Calu3 (cell line): Measurements from ENCODE around the gene C6orf15. TPM values are rescaled to one million over a fixed set of nuclear protein-coding genes. Genes with fewer than 3 reads are reported as not detected.
A peak's percentile ranks its signal among the peaks of the same experiment; 100 is the strongest.

Source experiments
- BruUV-seq: library from RNA; stranded (reverse); fragments of 400-500 nt; replicated peaks from 2 replicates; lab custom pipeline; 2021; lab: Mats Ljungman, UMichigan
- CTCF ChIA-PET: fragments of 300-600 bp; sonication (Branson Sonifier 250); formaldehyde crosslinking; loops from one replicate; lab custom pipeline; 2022; ENCODE audit warnings: antibody characterized with exemption; lab: Charles Lee
- DNase-seq: peaks from one replicate; pipeline ENCODE4 v3.0.0; 2022
- H3K27ac Mint-ChIP-seq: one replicate; pipeline ENCODE4 v1.8.0; 2022; ENCODE audit warnings: mixed read lengths; ENCODE audit not compliant: unreplicated experiment
- H3K27me3 Mint-ChIP-seq: one replicate; pipeline ENCODE4 v1.8.0; 2022; ENCODE audit warnings: mixed read lengths; ENCODE audit not compliant: unreplicated experiment
- H3K36me3 Mint-ChIP-seq: one replicate; pipeline ENCODE4 v1.8.0; 2022; ENCODE audit warnings: mild to moderate bottlenecking, moderate library complexity, mixed read lengths; ENCODE audit not compliant: insufficient read depth, unreplicated experiment
- H3K4me1 Mint-ChIP-seq: one replicate; pipeline ENCODE4 v1.8.0; 2022; ENCODE audit warnings: mild to moderate bottlenecking, low read depth, mixed read lengths; ENCODE audit not compliant: unreplicated experiment
- H3K4me3 Mint-ChIP-seq: one replicate; pipeline ENCODE4 v1.8.0; 2022; ENCODE audit warnings: mild to moderate bottlenecking, low read depth, moderate library complexity, mixed read lengths; ENCODE audit not compliant: unreplicated experiment
- H3K9me3 Mint-ChIP-seq: one replicate; pipeline ENCODE4 v1.8.0; 2022; ENCODE audit warnings: low read depth, mixed read lengths; ENCODE audit not compliant: unreplicated experiment
- CTCF ChIP-seq: fragments of 200-600 bp; IDR thresholded peaks from one replicate; pipeline ENCODE4 v1.8.0; 2022; ENCODE audit warnings: antibody characterized with exemption; ENCODE audit not compliant: unreplicated experiment
- intact Hi-C: fragments of 100-400 bp; cut with micrococcal nuclease; formaldehyde crosslinking; loops from one replicate; pipeline ENCODE4 v1.10.0; 2022; ENCODE audit not compliant: unreplicated experiment
- total RNA-seq: library from RNA; stranded (reverse); gene quantifications from 2 replicates; pipeline ENCODE4 v1.2.3, GENCODE V29; 2022

Gene C6orf15
- total RNA-seq, 1 experiment from 2014 or later = not detected

- DNase-seq = no peak
- Mint-ChIP-seq H3K27me3 (no peaks in the 10 kb centered on the region), H3K4me1 (peaks cover 17% of the 10 kb centered on the region), H3K36me3 (peaks cover 17% of the 10 kb centered on the region), H3K9me3 (no peaks in the 10 kb centered on the region), H3K27ac (no peak overlapping the region), H3K4me3 (no peak overlapping the region)
- intact Hi-C loops = no loop called here
- BruUV-seq = no TSS peak
- CTCF ChIA-PET = interaction anchor here (0.6 to 1.6 kb wide), 6 partner anchors 17 to 679 kb away, joined by 3 to 7 read pairs (median 4); partner anchors contain the start of gene PSORS1C1
- TF ChIP-seq CTCF = no peak
These were observed 19.2 kb upstream of the C6orf15 start for GRCh38 chr6:31131595-31131994.

DNA sequence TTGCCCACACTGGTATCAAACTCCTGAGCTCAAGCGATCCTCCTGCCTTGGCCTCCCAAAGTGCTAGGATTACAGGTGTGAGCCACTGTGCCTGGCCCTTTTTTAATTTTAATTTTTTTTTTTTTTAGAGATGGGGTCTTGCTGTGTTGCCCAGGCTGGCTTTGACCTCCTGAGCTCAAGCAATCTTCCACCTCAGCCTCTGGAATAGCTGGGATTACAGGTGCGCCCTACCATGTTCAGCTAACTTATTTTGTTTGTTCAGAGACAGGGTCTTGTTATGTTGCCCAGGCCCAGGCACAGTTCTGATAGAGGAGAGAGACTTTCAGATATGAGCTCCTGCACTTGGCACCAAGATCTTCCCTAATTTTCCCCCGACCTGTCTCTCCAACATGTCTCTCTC lies 18.4 kb upstream of the C6orf15 start:
- no peaks in the 10 kb centered on the region for H3K9me3 Mint-ChIP-seq
- CTCF ChIA-PET = interaction anchor here (0.7 to 2.8 kb wide), 4 partner anchors 44 to 71 kb away, joined by 3 to 11 read pairs (median 3); no protein-coding TSS in a partner anchor
- intact Hi-C loops = no loop called here
- no peak overlapping the region for H3K4me3 Mint-ChIP-seq
- H3K27me3 Mint-ChIP-seq = no peaks in the 10 kb centered on the region
- no TSS peak for BruUV-seq
- no peak for DNase-seq
- H3K4me1 Mint-ChIP-seq = peaks cover 26% of the 10 kb centered on the region
- TF ChIP-seq CTCF = no peak
- H3K36me3 Mint-ChIP-seq = peaks cover 24% of the 10 kb centered on the region
- H3K27ac Mint-ChIP-seq = no peak overlapping the region

DNA sequence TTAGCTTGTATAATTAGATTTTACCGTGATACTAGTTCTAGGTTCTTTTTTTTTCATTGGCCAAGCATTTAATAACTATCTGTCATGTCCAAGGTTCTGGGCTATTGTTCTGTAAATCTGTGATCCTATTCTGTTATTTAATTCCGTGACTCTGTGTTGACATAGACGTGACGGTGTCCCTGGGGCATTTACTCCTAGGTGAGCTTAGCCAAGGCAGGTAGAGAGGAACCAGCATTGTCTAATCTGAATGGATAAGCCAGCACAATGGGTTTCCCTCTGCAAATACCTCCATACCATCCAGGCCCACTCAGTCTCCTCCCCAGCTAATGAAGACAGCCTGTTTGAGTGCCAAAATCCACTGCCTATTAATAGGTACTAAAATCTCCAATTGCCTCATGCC lies 16.8 kb upstream of the C6orf15 start:
- no peak for DNase-seq
- H3K9me3 Mint-ChIP-seq = no peaks in the 10 kb centered on the region
- CTCF ChIA-PET = interaction anchor here (0.7 to 2.8 kb wide), 6 partner anchors 14 to 63 kb away, joined by 3 to 11 read pairs (median 4); partner anchors contain the start of gene PSORS1C1
- H3K27me3 Mint-ChIP-seq = no peaks in the 10 kb centered on the region
- peaks cover 41% of the 10 kb centered on the region for H3K4me1 Mint-ChIP-seq
- no peak overlapping the region for H3K4me3 Mint-ChIP-seq
- intact Hi-C loops = loop anchor here (2.0 to 5.0 kb wide), 2 partner anchors 42 to 212 kb away; no protein-coding TSS in a partner anchor
- H3K36me3 Mint-ChIP-seq = peaks cover 29% of the 10 kb centered on the region
- H3K27ac Mint-ChIP-seq = no peak overlapping the region
- no TSS peak for BruUV-seq
- TF ChIP-seq CTCF = no peak

- intact Hi-C loops = loop anchor here (2.0 to 5.0 kb wide), 2 partner anchors 41 to 211 kb away; no protein-coding TSS in a partner anchor
- CTCF ChIA-PET = interaction anchor here (0.7 to 2.8 kb wide), 5 partner anchors 13 to 64 kb away, joined by 3 to 11 read pairs (median 4); partner anchors contain the start of gene PSORS1C1
These were observed 15.8 kb upstream of the C6orf15 start for GRCh38 chr6:31128093-31128676.

More at GRCh38 chr6:31128093-31128676, 15.8 kb upstream of the C6orf15 start:
- peak; percentile 99 for TF ChIP-seq CTCF
- Mint-ChIP-seq H3K4me1 (peaks cover 50% of the 10 kb centered on the region), H3K9me3 (no peaks in the 10 kb centered on the region), H3K36me3 (peaks cover 33% of the 10 kb centered on the region), H3K27ac (peak overlapping the region; percentile 45), H3K4me3 (no peak overlapping the region), H3K27me3 (no peaks in the 10 kb centered on the region)
- DNase-seq = peak; percentile 92
- no TSS peak for BruUV-seq
